Prostate gland (tissue), 2 donors: ENCODE data around the gene MRM2.

Experiments
- CTCF ChIP-seq, 4 experiments: fragments of 200-600 bp in 2 of 4; fragments of 450-650 bp in 2 of 4; sonication (generic) in 2 of 4; IDR thresholded peaks; 1 replicate in 3 of 4; 2 replicates in 1 of 4; pipeline ENCODE4 v1.5.1; 2016 to 2019; ENCODE audit warnings: antibody characterized with exemption in 4 of 4, mild to moderate bottlenecking in 2 of 4, moderate library complexity in 2 of 4
- POLR2A ChIP-seq: fragments of 450-650 bp; IDR thresholded peaks from one replicate; pipeline ENCODE4 v1.6.1; 2016; ENCODE audit warnings: antibody characterized with exemption, mild to moderate bottlenecking

GRCh38 chr7:2219606-2220005, 22.4 kb downstream of the MRM2 start:
- TF ChIP-seq CTCF (IDR thresholded peaks at IDR 0.05) (no peak), POLR2A (no peak)
